ENCODE results near the gene ZSCAN26.

- TF ChIP-seq POLR2AphosphoS5 (IDR thresholded peaks at IDR 0.05) (no peak), CTCF (IDR thresholded peaks at IDR 0.05) (no peak), EP300 (IDR thresholded peaks at IDR 0.05) (no peak)
Measured at GRCh38 chr6:28291573-28291972, 24.6 kb downstream of the ZSCAN26 start.
